Coronary artery (tissue), 2 donors: ENCODE data around the gene TSHZ1.

Experiments
- DNase-seq: peaks from one replicate; pipeline ENCODE4 v3.0.0-alpha.2; 2017; ENCODE audit warnings: low spot score
- H3K27ac ChIP-seq, 2 donors: fragments of 200-600 bp; sonication (generic); one replicate each; pipeline ENCODE4 v1.5.1; 2016 to 2019
- H3K4me3 ChIP-seq: fragments of 200-600 bp; sonication (generic); 2 replicates; pipeline ENCODE4 v1.5.1; 2016; ENCODE audit warnings: mild to moderate bottlenecking, moderate library complexity
- TF ChIP-seq, protein P1 (sequence below): fragments of 200-600 bp; sonication (generic); IDR thresholded peaks from one replicate; pipeline ENCODE4 v1.5.1; 2019; ENCODE audit warnings: antibody characterized with exemption

The TSHZ1 gene

DNA sequence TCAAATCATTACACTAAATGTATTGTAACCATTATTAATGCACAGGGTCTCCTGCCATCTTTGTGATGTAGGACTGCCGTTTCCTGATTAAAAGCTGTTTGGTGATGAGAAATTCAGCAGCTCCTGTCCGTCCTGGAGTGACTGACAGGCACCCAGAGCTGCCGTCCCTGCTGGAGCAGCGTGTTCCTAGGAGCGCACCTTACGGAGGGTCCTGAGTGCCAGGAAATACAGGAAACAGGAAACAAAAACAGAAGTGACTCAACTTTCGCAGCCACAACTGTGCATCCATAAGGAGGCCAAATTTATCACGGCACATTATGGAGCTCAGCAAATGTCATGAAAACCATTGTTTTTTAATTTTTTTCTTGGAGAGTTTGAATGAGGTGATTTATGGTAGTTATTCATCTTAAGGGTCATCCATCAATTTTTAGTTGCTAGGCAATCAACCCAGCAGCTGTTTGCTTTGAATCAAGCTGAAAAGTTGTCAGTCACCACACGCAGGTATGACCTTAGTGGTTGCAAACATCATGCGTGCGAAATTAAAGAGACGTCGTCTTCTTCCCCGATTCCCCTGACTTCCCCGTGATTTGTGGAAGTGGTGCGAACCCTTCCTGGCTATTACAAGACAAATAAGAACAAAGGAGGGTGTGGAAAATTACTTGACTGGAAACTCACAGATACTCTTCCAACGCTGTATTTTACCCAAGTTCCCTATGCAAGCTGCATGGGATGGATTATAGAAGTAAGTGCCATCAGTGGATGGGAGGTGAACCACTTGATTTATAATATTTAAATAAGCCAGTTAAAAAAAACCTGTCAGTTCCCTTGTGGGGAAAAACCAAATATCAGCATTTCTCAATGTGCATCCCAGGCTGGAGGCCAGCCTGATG, 19.8 kb downstream of the TSHZ1 start:
- peak overlapping the region in 1 of 2 donors; percentile 13 for H3K27ac ChIP-seq
- no peak for DNase-seq
- TF ChIP-seq, protein P1, sequence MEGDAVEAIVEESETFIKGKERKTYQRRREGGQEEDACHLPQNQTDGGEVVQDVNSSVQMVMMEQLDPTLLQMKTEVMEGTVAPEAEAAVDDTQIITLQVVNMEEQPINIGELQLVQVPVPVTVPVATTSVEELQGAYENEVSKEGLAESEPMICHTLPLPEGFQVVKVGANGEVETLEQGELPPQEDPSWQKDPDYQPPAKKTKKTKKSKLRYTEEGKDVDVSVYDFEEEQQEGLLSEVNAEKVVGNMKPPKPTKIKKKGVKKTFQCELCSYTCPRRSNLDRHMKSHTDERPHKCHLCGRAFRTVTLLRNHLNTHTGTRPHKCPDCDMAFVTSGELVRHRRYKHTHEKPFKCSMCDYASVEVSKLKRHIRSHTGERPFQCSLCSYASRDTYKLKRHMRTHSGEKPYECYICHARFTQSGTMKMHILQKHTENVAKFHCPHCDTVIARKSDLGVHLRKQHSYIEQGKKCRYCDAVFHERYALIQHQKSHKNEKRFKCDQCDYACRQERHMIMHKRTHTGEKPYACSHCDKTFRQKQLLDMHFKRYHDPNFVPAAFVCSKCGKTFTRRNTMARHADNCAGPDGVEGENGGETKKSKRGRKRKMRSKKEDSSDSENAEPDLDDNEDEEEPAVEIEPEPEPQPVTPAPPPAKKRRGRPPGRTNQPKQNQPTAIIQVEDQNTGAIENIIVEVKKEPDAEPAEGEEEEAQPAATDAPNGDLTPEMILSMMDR: no peak
- H3K4me3 ChIP-seq: no peak overlapping the region

DNA sequence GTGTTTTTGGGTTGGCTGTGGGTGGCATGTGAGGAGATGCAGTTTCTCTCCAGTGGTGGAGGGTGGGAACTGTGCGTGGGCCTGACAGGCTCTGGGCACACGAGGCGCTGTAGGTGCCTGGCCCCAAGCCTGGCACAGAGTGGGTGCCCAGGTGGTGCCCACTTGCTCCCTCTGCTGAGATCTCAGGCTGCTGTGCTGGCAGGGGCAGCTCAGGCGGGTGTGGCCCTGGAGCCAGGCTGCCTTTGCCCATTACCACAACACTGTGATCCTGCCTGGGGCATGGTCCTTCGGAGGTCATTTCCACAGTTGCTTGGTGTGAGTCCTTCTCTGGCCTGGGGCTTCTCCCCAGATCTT, 20.4 kb downstream of the TSHZ1 start:
- no peak for DNase-seq
- Histone ChIP-seq H3K27ac (peak overlapping the region in 1 of 2 donors; percentile 13), H3K4me3 (no peak overlapping the region)
- TF ChIP-seq, protein P1: no peak

DNA sequence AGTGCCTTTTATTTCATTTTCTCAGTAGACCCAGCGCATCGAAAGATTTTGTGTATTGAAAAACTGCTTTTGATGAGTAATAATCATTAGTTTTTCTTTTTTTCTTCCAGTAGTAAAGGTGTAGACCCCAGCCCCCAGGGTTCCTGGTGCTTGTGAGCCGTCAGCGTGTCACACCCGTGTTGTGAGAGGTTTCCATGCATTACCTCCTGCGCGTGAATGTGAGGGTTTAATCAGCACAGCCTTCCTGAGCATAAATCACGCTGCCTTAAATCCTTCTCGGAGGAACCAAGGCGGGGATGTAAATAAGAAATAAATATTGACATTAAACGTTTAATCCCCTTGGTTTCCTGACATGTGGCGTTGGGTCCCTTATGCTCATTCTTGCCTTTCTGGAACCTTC, 24.3 kb downstream of the TSHZ1 start:
- no peak overlapping the region for H3K4me3 ChIP-seq
- TF ChIP-seq, protein P1: no peak
- no peak overlapping the region for H3K27ac ChIP-seq
- no peak for DNase-seq

DNA sequence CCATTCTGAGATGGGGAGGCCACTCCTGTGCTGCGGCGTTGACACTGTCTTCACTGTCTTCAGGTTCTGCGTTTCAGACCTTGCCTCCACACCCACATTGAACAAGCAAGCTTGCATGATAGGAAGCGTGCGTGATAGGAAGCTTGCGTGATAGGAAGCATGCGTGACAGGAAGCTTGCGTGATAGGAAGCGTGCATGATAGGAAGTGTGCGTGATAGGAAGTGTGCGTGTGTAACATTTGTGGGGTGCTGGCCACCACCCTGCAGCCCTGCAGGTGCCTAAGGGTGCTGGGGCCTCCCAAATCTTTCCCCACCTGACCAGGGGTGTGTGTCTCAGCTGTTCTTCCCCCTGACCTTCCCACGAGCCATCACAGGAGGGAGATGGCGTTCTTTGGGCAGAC, 25.3 kb downstream of the TSHZ1 start:
- Histone ChIP-seq H3K4me3 (no peak overlapping the region), H3K27ac (no peak overlapping the region)
- DNase-seq: no peak
- TF ChIP-seq, protein P1: no peak

DNA sequence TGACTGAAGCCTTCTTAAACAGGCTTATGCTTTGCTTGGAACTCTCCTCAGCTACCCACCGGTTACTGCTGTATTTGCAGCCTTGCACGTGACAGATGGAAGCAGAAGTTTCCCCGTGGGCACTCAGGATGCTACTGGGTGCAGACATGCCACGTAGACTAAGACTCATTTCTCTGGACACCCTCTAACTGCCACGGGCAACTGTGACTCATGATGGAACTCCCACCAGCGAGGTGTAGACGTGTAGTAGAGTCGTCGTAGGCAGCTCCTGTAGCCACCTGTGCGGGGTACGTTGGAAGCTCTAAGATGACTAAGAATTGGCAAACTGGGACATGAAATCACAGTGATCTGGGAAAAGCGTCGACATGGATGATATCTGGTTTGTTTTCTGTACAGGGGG, 27.5 kb downstream of the TSHZ1 start:
- no peak for DNase-seq
- Histone ChIP-seq H3K27ac (no peak overlapping the region), H3K4me3 (no peak overlapping the region)
- TF ChIP-seq, protein P1: no peak

DNA sequence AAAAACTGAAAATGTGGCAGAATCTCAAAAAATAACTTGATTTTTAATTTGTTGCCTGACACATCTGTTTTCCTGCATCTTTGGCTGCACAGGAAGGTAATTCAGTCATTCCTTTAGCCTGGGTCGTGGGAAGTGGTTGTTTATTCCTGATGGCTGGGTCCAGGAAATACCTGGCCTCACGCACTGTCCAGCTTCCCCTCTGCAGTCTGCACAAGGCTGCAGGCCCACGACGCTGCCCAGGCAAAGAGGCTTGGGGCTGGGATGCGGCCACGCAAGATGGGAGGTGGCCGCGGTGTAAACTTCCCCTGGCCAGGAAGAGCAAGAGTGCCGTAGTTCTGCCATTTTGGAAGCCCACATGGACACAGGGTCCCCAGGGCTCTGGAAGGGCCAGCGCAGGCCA, 28.2 kb downstream of the TSHZ1 start:
- DNase-seq: no peak
- TF ChIP-seq, protein P1: no peak
- Histone ChIP-seq H3K27ac (no peak overlapping the region), H3K4me3 (no peak overlapping the region)

DNA sequence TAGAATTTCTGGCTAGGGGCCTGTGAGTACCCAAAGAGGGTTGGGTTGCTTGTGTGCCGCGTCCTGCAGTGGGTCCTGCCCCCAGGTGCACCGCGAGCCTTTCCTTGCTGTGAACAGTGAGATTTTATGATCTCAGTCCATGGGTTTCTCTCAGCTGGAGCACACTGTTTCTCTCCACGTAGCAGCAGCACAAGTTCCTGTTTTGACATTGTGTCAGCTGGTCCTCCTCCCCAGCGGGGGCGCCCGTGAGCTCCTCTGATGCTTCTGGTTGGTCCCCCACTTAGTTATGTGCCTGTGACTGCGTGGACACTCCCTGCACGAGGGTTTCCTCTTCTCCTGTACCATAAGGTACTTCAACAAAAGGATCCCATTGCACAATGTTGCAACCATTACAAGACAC, 29.8 kb downstream of the TSHZ1 start:
- DNase-seq: no peak
- TF ChIP-seq, protein P1: no peak
- Histone ChIP-seq H3K4me3 (no peak overlapping the region), H3K27ac (no peak overlapping the region)
